NCI-H345 (cell line): Measurements from ENCODE around the gene ARL8A.
"Not testable (repeated sequence)": the region's sequence is repeated elsewhere in the genome, so short reads cannot be mapped to it uniquely, and the experiment has no call there.

Source experiments
- DNase-seq: peaks from one replicate; lab custom pipeline; 2025; lab: John Stamatoyannopoulos, UW

The ARL8A gene

GRCh38 chr1:202144402-202145067 is at the start of gene ARL8A:
Gene ARL8A, minus strand, starts transcription at chr1:202144737. Its CDS starts 165 bp downstream, at chr1:202144572.
- DNase-seq: peak; percentile 59

DNA sequence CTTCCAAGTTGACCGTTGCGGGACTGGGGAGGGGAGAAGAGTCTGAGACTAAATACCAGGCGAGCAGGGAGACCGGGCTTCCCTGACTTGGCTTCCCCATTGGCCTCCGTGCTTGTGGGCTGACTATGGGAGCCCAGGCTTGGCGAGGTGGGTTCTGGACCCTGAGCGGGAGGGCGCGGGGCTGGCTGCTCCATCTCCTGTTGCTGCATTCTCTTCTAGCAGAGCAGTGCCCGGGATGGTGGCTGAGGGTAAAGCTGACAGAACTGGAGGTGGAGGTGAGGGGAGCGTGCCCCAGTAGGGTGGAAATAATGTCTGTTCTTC is 49.8 kb upstream of the ARL8A start:
- no peak for DNase-seq

DNA sequence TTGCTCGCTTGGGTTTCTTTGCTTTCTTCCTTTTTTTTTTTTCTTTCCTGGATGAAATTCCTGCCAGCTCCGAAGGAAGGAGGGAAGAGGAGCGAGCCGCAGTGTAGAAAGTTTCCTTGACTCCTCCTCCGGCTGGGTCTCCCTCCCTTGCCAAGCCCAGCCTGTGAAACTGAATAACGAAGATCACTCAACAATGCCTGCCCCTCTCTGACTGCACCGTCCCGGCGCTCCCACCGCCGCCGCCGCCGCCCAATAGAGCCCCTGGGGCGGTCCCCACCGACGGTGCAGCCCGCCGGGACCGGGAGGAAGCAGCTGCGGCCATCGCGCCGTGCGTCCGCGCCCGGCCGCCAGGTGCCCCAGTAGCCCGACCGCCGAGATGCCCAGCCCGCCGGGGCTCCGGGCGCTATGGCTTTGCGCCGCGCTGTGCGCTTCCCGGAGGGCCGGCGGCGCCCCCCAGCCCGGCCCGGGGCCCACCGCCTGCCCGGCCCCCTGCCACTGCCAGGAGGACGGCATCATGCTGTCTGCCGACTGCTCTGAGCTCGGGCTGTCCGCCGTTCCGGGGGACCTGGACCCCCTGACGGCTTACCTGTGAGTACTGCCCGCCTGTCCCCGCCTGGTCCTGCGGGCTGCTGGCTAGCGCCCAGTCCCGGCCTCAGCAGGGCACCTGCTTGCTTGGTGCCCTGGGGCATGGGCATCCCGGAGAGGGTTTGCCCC is 49.2 kb upstream of the ARL8A start, which contains the start of gene LGR6:
TSS of gene LGR6 (plus strand) at position 186 of the 714 bp plus-strand sequence. CDS start at position 377, 191 bp downstream.
- DNase-seq: no peak

DNA sequence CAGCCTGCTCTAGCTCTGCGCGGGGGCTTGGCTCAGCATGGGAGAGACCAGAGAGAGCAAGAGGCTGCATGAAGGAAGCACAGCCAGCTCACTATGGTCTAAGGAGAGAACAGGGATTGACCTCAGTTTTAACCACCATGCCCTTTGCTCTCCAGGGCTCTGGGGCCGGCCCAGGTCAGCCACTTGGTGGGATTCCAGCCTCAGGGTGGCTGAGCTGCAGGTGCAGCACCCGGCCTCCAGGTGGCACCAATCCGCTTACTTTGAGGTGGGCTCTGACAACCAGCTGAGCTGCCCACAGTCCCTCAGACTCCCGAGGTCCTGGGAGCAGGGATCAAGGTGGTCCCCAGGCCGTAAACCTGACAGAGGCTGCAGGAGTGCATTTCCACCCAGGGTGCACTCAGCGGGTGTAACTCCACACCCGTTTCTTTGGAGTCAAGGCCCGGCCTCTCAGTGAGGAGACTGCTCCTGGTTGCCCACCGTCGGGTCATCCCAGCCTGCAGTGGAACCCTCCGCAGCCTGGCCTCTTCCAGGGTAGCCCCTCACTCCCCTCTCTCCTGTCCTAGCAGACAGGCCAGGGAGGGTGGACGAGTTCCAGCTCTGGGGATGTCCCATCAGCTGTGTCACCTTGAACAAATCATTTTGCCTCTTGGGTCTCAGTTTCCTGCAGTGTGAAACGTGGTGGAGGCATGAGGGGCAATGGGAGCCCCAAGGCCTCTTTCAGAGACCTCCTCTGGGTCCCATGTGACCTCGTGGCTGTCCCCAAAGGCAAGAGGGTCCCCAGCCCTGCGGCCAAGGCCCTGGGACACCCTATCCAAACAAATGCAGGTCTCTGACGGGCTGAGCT is 48.5 kb upstream of the ARL8A start:
- DNase-seq: peak; percentile 51

- not testable (repeated sequence) for DNase-seq
Measured at GRCh38 chr1:202191391-202191790, 46.9 kb upstream of the ARL8A start.

DNA sequence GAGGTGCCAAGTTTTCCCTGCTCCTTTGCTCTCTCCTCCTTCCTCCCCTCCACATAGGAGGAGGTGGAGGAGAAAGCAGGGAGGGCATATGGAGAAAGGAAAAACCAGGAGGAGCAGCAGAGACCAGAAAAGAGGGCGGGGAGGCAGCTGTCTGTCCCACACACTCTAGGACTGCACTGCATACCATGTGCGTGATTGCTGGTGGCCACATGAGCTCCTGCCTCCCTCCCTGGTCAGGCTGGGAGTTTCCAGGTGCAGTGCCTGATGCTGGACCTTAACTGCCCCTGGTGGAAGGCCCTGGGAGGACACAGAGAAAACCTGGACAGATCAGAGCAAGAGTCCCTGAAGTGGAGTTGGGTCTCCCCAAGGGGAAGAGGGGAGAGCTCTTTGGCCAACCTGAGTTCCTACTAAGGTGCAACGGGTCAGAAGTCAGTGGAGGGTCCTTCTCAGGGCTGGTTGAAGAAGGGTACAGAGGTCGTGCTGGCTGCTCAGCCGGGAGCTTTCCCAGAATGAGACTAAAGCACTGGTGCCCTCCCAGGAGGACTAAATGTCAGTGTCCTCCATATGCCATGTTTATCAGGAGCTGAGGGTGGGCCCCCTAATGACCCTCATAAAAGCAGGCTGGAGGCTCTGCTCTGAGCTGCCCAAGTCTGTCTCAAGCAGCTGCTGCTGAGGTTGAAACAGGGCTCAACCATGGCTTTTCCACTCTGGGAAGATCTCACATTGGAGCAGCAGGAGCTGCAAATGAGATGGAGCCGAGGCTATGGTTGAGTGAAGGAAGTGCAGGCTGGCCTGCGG is 45.6 kb upstream of the ARL8A start:
- no peak for DNase-seq

- peak; percentile 74 for DNase-seq
Measured at GRCh38 chr1:202189001-202189790, 44.7 kb upstream of the ARL8A start.

- DNase-seq: no peak
Measured at GRCh38 chr1:202187697-202188407, 43.3 kb upstream of the ARL8A start.

DNA sequence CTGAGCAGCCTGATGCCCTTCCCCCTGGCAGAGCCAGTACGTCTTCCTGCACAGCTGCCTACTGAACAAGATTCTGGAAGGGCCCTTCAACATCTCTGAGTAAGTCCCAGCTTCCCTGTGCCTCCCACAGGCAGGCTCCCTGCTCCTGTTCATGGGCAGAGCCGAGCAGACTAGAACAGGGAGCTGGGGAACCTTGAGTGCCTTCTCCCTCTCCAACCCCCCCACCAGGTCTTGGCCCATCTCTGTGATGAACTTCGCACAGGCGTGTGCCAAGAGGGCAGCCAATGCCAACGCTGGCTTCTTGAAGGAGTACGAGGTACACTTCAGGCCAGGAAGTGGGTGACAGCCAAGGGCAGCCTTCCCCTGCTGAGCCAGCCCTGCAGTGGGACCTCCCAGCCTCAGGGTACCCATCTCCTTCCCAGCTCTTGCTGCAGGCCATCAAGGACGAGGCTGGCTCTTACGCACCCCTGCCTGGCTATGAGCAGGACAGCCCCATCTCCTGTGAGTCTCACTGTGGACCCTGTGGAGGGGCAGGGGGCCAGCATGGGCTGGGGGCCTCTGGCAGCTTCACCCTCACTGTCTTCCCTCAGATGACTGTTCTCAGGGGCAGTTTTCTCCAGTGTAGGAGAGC is 42.6 kb upstream of the ARL8A start:
- no peak for DNase-seq

GRCh38 chr1:202186327-202186726 is 41.8 kb upstream of the ARL8A start:
- no peak for DNase-seq

GRCh38 chr1:202184750-202185460 is 40.4 kb upstream of the ARL8A start:
- DNase-seq: peak; percentile 81

DNA sequence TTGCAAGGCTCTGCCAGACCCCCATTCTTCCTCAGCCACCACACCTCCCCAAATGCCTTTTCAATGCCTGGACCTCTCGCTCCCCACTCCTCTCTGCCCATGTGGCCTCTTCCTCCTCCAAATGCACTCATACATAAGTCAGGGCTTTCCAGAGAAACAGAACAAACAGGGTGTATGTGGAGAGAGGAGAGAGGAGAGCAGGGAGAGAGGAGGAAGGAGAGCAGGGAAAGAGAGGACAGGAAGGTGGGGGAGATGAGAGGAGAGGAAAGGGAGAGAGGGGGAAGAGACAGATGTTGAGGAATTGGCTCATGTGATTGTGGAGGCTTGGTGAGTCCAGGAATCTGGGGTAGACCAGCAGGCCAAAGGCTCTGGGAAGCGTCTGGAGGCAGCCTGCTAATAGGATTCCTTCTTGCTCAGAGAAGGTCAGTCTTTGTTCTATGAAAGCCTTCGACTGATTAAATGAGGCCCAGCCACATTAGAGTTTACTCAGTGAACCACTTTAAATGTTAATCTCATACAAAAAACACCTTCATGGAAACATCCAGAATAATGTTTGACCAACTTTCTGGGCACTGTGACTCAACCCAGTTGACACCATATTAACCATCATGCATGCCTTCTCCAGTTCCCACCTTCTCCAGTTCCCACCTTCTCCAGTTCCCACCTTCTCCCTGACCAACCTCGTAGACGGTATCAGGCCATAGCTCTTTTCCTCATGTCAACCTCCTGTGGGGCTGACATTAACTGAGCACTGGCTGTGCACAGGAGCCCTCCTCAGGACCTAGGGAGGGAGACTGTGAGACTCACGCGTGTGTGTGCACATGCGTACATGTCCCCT is 37.7 kb upstream of the ARL8A start:
- DNase-seq: no peak

- DNase-seq: no peak
Measured at GRCh38 chr1:202181586-202181985, 37.0 kb upstream of the ARL8A start.

- DNase-seq: not testable (repeated sequence)
Measured at GRCh38 chr1:202180751-202181139, 36.2 kb upstream of the ARL8A start.

DNA sequence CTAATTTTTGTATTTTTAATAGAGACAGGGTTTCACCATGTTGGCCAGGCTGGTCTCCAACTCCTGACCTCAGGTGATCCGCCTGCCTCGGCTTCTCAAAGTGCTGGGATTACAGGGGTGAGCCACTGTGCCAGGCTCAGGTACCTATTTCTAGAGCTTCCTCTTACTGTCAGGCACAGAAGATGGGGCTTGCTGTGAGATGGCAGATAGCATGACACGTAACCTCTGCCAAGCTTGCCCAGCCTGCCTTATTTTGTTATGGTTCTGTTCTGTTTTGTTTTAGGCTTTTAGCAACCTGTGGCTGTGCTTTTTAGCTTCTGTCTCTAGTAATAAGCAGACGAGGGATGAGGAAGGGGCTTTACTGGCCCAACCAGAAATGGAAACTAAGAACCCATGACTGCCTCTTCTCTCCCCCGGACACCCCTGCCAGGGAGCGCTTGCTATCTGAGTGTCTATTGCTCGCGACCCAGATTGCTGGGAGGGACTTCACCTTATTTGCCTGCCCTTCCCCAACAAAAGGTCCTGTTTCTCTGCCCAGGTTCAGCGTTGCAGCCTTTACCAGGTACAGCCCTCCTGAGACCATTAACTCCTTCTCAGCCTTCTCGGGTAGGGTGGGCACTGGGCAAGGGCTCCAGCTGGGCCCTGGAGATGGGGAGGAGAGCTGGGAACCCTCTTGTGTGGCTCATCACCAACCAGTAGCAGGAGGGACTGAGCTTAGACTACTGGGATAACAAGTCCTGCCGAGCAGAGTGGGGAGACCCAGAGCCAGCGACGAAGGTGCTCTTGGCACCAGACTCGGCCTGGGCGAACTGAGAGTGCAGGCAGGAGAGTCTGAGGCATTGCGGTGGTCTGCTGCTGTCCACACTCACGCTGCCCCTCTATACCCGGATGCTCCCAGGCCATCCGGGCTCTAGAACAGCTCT is 35.6 kb upstream of the ARL8A start:
- DNase-seq: no peak

GRCh38 chr1:202176949-202177927 is 32.7 kb upstream of the ARL8A start:
- DNase-seq: no peak
